Eye (tissue), 1 donor: ENCODE results near the gene VEPH1.

Source experiments
- DNase-seq: peaks from one replicate; pipeline ENCODE4 v3.0.0-alpha.2; 2015

Gene VEPH1

GRCh38 chr3:157420606-157421130, 82.5 kb downstream of the VEPH1 start:
- DNase-seq: no peak

- DNase-seq: no peak
These were observed 85.1 kb downstream of the VEPH1 start for GRCh38 chr3:157418104-157418503.

- DNase-seq: no peak
These were observed 86.0 kb downstream of the VEPH1 start for GRCh38 chr3:157417247-157417646.

GRCh38 chr3:157416347-157417087, 86.7 kb downstream of the VEPH1 start:
- DNase-seq: no peak

DNA sequence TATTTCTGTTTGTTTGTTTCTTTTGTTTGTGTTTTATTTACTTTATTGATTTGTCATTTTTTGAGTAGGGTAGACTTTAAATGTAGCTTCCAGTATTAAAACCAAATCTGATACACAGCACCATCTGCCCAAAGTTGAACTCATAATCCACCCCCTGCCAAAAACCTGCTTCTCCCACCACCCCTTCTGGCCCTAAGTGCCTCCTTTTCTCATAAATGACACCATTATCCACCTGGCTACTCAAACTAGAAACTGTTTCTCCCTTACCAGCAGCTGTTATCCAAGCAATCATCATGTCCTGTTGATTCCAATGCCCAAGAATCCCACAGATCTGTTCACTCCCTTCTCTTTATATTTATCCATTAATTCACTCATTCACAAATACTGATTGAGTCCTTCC, 88.4 kb downstream of the VEPH1 start:
- DNase-seq: no peak

- no peak for DNase-seq
These were observed 90.8 kb downstream of the VEPH1 start for GRCh38 chr3:157412323-157412855.

DNA sequence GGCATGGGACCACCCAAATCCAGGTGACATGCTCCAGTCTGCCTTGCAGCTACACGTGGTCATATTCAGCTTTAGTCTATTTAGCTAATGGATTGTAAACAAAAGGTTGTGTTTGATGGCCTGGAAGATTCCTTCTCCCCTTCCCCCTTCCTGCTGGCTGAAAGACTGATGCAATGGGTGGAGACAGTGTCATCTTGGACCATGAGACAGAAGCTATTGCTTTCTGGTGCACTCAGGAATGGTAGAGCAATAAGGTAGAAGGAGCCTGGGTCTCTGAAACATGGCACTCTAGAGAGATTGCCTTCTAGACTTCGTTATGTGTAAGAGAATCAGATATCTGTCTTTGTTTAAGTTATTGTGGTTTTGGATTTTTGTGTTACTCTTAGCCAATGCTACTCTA, 92.3 kb downstream of the VEPH1 start:
- no peak for DNase-seq

DNA sequence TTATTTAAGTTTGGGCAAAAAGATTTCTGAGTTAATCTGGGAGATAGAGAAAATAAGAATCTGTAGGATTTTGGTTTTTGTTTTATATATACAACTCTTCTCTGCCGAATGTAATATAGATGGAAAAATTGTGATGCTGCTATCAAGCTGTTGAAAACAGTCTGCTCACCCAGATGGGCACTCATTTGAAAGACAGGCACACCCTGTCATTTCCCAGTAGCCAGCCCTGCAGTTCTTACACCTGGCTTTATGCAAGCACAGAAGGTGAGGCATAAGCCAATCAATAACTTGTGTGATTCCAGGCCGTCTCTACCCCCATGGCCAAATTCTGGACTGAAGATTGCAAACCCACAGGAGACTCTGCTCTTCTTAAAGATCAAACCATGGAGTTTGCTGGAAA, 93.7 kb downstream of the VEPH1 start:
- no peak for DNase-seq

DNA sequence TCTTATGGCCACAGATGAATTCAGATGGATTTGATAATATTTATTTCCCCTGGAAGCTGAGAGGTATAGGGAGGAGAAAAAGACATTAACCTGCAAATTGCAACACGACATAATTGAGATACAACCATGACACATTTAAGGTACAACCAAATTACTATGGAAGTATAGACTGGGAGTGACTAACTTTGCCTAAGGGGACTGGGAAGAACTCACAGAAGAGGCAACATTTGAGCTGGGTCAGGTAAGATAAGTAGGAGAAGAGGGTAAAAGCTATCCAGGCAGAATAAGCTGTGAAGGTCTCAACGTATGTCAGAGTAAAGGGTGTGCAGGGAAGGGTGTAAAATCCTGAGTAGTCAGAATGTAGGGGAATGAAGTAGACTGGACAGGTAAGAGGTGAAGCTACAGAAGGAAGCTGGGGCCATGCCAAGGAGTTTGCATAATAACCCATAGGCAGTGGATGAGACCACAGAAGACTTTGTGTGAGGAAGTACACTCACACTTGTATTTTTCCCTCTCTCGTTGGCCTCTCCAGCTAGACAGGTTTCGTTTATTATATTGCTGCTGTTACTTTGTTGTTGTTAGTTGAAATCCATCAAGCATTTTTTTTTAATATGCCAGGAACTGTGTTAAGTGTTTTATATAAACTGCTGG, 94.6 kb downstream of the VEPH1 start:
- DNase-seq: no peak

- no peak for DNase-seq
These were observed 95.4 kb downstream of the VEPH1 start for GRCh38 chr3:157407769-157408168.

DNA sequence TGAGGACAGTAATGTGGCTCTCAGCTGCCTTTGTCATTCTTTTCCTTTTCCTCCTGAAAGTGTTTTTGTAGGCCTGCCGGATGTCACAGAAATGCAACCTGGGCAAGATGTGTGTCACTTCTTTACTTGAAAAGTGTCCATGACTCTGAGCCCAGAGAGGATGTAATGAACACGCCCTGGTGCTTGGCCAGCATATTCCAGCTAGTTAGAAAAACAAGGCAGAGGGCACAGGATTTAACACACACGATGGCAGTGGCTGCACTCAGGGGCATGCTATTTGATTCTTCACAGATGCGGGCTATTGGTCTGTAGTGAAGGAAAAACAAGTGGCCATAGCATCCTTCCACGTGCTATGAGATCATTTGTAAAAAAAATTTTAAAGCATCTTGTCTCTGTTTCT, 96.8 kb downstream of the VEPH1 start:
- DNase-seq: no peak

GRCh38 chr3:157405457-157405856, 97.8 kb downstream of the VEPH1 start:
- no peak for DNase-seq

DNA sequence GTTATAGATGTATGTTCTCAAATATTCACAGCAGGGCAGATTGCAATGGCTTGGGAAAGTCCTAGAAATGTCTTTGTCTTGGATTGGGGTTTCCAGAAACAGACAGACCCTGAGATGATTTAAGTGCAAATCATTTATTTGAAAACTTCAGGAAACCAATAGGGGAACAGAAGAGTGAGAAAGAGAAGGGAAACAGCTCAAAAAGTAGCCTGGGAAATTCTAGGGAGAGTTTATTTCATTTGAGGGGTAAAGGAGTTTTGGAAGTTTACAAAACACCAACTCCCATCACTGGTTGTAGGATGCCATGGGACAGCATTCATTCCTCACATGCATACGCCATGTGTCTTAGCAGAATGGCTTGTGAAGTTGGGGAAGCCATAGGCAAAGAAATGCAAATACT, 98.8 kb downstream of the VEPH1 start:
- DNase-seq: no peak

DNA sequence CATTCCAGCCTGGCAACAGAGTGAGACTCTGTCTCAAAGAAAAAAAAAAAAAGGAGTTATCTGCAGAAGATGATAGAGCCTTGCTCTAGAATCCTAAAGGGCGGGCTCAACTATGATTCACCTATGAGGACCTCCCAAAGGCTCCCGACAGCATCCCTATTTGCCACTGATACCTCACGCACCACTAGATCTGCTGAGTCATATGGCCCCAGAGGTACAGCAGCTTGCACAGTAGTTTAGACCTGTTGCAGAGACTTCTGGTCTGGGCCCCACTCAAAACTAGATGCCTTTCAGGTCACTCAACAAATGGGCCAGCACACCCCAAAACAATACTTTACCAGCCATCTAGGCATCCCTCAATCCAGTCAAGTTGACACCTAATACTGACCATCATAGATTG, 104.6 kb downstream of the VEPH1 start:
- DNase-seq: no peak

GRCh38 chr3:157394411-157394810, 108.8 kb downstream of the VEPH1 start:
- no peak for DNase-seq

- no peak for DNase-seq
These were observed 110.1 kb downstream of the VEPH1 start for GRCh38 chr3:157393113-157393512.

DNA sequence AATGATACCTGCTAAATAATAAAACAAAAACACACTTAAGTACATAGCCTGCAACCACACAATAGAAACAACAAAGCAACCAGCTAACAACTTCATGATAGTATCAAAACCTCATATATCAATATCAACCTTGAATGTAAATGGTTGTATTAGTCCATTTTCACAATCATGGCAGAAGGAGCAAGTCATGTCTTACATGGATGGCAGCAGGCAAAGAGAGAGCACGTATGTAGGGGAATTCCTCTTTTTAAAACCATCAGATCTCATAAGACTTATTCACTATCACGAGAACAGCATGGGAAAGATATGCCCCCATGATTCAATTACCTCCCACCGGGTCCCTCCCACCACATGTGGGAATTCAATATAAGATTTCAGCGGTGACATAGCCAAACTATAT, 111.1 kb downstream of the VEPH1 start:
- no peak for DNase-seq

- DNase-seq: no peak
These were observed 112.3 kb downstream of the VEPH1 start for GRCh38 chr3:157390713-157391515.

- no peak for DNase-seq
These were observed 114.2 kb downstream of the VEPH1 start for GRCh38 chr3:157388976-157389375.

- DNase-seq: no peak
These were observed 115.3 kb downstream of the VEPH1 start for GRCh38 chr3:157387708-157388435.

DNA sequence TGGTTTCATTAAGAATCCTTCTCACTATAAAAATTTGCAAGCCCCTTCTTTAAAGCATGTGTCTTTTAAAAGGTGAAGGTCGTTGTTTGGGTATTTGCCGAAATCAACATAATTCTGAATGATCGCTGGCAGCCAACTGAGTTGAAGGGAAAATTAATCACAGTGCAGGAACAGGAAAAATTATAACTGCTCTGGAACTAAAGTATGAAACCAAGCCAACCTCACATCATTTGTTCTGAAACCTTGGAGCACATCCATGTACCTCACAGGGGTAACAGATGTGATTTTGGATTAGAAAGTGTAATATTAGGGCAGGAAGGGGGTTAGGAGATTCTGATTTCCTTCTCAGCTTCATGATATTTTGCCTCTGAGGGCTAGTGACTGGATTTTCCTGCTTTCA, 118.7 kb downstream of the VEPH1 start:
- no peak for DNase-seq

DNA sequence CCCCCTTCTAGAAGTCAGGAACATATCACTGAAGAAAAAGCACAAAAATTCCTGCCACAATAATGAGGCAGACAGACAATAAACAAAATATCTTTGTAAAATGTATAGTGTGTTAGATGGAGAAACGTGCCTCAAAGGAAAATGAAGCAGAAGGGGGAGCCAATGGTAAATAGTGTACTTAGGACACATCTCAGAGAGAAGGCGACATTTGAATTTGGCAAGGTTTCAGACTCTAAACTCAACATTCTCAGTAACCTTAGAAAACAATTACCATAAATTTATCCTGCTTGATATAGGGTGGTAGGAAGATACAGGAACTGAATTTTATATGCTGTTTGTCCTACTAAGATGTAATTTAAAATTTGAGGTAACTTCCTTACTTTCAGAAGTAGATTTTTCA, 119.2 kb downstream of the VEPH1 start:
- no peak for DNase-seq

DNA sequence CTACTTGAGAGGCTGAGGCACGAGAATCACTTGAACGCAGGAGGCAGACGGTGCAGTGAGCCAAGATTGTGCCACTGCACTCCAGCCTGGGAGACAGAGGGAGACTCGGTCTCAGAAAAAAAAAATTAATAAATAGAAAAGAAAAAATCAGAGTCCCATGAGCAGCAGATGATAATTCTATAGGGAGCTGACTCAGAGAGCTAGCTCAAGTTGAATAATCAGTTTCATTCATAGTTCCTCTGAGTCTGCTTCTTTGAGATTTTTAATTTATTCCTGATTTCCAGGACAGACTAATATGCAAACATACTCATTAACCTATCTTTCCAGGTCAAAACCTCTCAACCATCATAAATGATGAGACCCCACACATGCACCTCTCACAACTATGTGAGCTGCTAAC, 121.6 kb downstream of the VEPH1 start:
- DNase-seq: no peak
